GM12873 (cell line): ENCODE results near the gene MNX1.

ENCODE experiments used
- CTCF ChIP-seq: IDR thresholded peaks from 2 replicates; pipeline ENCODE4 v1.5.1; 2012; ENCODE audit warnings: low read depth, mild to moderate bottlenecking, moderate library complexity, low read length, control low read depth; ENCODE audit not compliant: insufficient read depth; ENCODE audit errors: missing control alignments

The MNX1 gene

GRCh38 chr7:157007470-157008066, 2.9 kb downstream of the MNX1 start:
- TF ChIP-seq CTCF: no peak

GRCh38 chr7:157006829-157007469, 3.5 kb downstream of the MNX1 start:
- no peak for TF ChIP-seq CTCF

- no peak for TF ChIP-seq CTCF
These were observed 4.2 kb downstream of the MNX1 start for GRCh38 chr7:157006205-157006747.

- TF ChIP-seq CTCF: no peak
These were observed 4.8 kb downstream of the MNX1 start for GRCh38 chr7:157005456-157006204.

- no peak for TF ChIP-seq CTCF
These were observed 5.7 kb downstream of the MNX1 start for GRCh38 chr7:157004521-157005455.

GRCh38 chr7:157003756-157004520, 6.5 kb downstream of the MNX1 start:
- TF ChIP-seq CTCF: no peak
